HG03520 (cell line): ENCODE data around the gene TAB2.
A peak's percentile ranks its signal among the peaks of the same experiment; 100 is the strongest.
"Not testable (repeated sequence)": the region's sequence is repeated elsewhere in the genome, so short reads cannot be mapped to it uniquely, and the experiment has no call there.

ENCODE experiments used
- ATAC-seq: cut with Tn5 transposase; IDR thresholded peaks from one replicate; pipeline ENCODE4 v1.9.1; 2021; ENCODE audit warnings: mild to moderate bottlenecking, moderate library complexity; ENCODE audit not compliant: unreplicated experiment

TAB2 gene

DNA sequence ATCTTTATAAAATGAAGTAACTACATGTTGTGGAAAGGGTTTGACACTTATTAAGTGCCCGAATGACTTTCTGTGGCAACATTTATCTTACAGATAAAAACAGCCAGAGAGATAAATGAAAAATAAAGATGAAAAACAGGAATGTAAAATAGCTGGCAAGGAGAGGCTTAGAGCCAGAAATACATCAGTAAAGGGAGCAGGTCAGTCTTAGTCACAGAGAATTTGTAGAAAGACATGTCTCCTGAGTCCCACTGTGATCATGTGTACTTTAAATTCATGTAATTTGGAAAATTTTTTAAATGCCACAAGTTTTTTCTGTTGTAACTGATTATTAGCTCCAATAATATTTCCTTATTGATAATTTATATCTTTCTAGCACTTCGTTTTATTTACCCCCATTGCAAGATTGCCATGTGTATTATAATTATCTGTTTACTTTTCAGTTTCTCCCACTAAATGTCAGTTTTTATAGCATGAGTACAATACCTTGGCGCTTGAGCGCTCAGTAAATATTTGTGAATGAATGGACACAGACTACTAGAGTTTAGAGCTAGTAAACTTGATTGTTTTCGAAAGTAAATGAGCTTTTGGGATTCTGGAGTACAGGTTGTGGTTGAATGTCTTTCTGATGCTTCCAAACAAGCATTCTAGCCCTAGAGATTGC, 15.2 kb downstream of the TAB2 start:
- no peak for ATAC-seq

DNA sequence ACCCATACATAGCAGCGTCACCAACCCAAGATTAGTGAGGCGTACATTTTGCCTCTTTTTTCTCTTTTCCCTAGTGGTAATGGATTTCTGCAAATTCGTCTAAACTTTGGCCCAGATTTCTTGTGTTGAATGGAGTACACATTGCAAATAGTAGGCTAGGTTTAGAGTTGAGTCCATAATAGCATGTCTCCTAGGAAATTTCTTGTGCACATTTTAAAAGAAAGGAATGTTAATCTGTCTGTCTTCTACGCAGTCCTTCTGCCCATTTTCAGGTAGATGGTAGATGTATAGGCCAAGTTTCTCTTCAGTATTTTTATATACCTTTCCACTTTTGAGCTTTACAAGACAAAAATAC, 15.7 kb downstream of the TAB2 start:
- no peak for ATAC-seq

DNA sequence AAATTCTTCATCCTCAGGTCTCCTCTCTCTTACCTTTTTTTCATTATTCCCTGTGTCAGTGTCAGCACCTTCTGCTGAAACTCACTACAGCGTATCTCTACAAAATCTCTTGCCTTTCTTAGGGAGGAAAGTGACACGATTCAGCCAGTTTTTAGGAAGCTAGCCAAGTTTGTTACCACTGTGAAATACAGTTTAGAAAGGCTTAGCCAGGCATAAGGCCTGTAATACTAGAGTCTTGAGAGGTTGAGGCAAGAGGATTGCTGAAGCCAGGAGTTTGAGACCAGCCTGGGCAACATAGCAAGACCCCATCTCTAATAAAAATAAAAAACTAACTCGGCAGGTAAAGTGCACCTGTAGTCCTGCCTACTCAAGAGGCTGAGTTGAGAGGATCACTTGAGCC, 16.7 kb downstream of the TAB2 start:
- ATAC-seq = no peak

DNA sequence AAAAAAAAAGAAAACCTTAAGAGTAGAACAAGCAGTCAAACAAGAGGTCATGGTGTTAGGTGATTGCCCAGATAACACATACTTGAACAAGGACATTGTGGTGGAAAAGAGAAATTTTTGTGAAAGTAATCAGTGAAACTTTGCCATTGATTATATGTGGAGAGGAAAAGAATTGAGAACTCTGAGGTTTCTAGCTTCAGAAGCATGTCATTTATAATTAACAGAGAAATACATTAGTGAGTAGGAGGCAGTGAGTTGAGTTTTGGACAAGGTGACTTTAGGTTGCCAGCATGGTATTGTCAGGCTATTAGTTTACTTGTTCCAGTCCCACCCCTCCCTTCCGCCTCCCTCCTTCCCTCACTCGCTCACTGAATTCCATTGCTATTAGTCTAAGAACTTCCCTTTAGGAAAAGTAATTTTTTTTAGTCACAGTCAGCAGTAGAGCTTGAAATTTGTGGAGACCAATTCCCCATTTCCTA, 17.2 kb downstream of the TAB2 start:
- ATAC-seq = no peak

DNA sequence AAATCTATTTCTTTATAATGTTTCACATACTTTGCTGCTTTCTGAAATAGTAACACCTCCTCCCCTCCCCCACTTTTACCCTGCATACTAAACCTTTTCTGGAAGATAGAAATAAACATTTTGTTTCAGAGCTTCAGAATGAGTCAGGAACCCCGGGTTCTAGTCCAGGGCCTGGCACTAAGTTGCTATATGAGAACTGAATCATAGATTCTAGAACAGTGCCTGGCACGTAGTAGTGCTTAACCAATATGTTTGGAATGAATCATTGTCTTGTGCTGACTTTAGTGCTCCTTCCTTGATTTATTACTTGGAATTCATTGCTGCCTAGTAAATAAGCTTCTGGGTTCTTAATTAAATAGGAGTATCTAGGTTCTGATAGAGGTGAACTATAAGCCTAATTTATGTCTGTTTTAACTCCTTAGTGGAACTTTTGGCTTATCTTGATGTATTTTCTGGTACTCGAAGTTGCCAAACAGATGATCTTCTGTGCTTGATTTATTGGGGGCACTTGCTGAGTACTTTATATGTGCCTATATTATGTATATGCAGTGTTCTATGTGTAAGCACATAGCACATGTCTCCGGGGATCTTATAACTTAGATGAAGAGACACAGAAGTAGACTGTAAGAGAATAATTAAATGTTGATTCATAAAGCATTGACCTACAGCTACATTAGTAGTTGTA, 18.6 kb downstream of the TAB2 start:
- ATAC-seq = no peak

DNA sequence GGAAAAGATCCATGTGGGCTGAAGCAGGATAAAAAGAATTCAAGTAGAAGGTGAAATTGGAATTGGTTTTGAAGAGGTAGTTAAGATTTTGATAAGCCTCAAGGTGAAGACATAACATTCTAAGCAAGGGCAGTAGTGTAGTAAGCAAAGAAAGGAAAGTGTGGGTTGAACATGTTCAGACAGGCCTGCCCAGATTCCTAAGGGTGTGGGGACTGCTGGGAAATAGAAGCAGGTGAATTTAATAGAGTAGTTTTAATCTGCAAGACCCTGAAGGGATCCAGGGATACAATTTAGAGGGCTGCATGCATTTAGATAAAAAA, 19.1 kb downstream of the TAB2 start:
- ATAC-seq = no peak

DNA sequence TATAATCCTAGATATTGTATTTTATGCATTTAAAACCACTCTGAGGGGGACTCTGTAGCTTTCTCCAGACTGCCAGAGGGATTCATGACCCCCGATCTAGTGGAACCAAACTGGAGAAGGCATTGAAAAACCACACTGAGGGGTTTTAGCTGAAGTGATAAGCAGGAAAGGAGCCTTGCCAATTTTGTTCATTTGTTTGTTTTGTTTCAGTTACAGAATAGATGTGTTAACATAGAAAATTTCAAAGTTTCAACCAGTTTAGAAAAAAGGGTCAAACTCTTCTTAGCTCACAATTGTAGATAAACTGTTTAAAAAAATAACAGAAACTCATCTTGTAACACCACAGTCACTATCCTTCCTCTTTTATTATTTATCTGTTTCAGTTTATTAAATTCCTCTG, 19.8 kb downstream of the TAB2 start:
- ATAC-seq = no peak

DNA sequence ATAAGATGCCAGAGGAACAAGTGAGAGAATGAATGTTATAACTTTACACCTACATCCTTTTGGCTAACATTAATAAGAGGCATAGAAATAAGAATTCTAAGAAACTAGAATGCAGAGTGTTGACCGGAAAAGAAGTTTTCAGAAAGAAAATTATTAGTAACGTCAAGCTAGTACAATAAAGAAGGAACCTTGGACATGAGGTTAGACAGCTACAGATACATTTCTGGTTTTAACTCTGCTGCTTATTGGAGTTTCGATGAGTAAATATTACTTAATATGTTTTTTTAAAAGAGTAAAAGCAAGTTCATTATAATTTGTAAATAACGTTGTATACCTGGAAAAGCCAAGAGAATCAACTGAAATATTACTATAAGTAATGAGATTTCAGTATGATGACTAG, 22.7 kb downstream of the TAB2 start:
- no peak for ATAC-seq

DNA sequence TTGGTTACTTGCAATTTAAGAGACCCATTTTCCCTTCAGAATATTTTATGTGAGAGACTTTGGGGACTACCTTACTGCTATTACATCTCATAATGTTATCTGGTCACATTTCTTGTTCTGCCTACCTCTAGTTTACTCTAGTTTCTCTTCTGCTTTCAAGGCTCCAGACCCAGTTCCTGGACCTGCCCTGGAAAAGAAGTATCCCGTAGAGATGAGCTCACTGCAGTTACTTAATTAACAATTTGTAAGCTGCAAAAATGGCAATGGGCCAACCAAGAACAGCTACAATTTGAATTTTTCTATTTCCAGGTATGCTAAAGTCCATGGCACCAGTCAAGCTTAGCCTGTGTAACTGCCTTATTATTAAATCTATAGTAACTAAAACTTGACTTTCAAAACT, 25.0 kb downstream of the TAB2 start:
- ATAC-seq = peak; percentile 52

DNA sequence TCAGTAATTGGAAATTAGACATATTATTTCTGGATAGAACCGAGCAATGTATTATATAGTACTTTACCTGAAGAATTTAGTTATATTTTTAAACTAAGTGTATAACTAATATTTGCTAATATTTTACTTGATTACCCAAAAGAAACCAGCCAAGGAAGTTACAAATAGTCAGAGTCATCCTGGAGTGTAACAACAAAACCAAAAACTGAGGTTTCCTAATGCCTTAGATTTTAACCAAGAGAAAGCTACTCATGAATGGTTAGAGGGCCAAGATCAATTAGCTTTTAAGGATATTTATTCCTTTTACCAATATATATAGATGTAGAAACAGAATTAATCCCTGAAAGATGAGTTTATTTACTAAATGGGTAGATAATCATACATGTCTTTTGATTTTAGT, 26.0 kb downstream of the TAB2 start:
- no peak for ATAC-seq

DNA sequence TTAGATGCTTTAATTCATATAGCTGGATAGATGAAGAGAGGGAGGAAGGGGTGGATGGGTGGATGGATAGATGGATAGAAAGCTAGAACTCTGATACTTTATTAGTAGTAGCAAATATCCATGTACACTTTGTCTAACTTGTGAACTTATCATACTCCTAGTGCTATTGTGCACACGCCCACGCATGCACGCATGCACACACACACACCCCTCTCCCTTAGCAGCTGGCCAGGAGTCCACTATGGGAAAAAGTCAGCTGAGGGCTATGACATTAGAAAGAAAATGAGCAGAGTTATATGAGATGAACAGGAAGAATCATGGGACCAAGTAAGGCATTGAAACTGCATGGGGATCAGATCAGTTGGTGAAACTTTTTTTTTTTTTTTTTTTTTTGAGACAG, 28.6 kb downstream of the TAB2 start:
- ATAC-seq = no peak

DNA sequence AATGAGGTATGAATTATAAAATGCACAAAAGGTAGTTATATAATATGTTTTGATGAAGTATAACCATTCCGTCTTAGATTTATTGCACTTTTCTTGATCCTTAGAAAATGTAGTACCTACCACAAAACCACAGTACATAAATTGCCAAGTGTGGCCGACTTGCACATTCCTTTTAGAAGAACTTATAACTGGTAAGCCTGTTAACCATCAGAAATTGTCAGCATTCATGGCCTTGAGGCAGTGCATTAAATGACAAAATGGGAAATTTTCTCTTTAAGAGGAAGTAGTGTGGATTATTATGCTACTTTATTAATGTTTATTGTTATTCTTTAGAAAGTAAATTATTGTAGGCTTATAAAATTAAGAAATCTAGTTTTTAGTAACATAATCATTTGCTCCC, 29.6 kb downstream of the TAB2 start:
- ATAC-seq = no peak

DNA sequence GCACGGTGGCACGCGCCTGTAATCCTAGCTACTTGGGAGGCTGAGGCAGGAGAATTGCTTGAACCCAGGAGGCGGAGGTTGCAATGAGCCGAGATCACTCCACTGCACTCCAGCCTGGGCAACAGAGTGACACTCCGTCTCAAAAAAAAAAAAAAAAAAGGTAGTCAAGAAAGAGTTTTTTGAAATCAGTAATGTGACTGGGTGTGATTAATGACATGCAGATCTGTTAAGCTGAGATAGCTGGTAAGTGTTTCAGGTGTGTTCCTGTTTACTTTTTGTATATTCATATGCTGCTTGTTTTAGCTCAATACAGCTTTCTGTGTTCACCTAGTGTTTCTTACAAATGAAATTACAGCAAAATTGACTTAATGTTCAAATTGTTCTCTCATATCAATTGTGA, 31.8 kb downstream of the TAB2 start:
- not testable (repeated sequence) for ATAC-seq

DNA sequence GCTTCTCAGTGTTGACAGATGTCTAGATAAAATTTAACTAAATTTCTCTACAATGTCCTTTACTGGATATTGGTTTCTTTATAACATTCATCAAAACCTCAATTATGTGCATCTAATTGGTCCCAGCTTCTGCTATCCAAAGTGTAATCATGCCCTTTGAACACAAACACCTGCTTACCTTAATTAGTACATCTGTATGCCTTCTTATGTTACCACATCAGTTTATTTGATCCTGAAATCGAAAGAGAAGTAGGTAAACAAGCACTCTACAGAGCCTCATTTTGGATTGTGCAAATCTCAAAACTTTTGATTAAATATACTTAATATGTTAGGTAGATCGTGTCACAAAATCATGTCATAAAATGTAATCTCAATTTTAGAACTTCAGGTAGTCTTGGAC, 36.5 kb downstream of the TAB2 start:
- ATAC-seq = no peak

DNA sequence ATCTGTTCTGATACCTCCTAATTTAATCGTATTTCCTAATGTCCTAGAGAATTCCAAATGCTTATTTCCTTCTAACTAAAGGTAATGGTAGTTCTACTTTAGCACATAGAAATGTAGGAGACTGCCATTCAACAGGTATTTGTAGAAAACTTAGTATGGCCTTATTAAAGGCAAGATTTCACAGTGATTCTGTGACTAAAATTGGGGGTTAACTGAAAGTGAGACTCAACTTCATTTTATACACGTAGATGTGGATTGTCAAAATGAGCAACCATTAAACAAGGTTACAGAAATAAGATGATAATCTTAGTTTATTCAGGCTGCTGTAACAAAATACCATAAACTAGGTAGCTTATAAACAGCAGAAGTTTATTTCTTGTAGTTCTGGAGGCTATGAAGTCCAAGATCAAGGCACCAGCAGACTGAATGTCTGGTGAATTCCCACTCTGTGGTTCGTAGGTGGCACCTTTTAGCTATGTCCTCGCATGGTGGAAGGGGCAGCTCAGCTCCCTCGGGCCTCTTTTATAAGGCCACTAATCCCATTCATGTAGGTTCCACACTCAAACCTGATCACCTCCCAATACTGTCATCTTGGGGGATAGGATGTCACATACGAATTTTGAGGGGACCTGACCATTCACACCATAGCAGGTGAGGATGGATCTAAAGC, 38.7 kb downstream of the TAB2 start:
- ATAC-seq = no peak

DNA sequence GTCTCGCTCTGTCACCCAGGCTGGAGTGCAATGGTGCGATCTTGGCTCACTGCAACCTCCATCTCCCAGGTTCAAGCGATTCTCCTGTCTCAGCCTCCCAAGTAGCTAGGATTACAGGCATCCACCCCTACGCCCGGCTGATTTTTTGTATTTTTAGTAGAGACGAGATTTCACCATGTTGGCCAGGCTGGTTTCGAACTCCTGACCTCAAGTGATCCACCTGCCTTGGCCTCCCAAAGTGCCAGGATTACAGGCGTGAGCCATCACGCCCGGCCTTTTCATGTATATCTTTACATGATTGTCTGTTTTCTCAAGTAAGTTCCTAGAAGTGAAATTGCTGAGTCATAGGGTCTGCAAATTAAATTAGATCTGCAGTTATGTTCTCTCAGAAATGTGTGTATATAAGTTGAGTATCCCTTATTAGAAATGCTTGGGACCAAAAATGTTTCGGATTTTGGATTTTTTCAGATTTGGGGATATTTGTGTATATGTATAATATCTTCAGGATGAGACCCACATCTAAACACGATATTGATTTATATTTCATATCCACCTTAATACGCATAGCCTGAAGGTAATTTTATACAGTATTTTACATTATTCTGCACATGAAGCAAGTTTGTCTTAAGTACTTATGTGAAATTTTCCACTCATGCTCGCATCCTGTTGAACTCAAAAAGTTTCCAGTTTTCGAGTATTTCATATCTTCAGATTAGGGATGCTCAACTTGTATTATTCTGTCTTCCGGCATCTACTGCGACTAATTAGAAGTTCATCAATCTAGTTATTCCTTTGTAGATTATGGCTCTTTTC, 40.4 kb downstream of the TAB2 start:
- no peak for ATAC-seq

DNA sequence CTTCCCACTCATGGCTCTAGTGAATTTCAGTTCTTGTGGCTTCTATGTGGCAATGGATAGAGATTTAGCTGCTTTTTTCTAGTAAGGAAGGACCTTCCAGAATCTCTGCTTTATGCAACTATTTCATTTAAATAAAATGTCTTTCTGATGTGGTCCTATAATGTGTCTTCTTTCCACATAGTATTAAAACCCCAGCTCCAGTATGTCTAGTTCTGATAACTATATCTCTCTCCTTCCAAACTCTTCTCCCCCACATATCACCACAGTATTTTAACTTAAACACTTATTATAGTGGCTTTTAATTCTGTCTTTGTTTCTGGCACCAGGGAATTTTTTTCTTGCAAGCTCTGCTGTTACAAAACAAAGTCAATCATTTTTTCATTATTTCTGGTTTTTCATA, 41.9 kb downstream of the TAB2 start:
- no peak for ATAC-seq

DNA sequence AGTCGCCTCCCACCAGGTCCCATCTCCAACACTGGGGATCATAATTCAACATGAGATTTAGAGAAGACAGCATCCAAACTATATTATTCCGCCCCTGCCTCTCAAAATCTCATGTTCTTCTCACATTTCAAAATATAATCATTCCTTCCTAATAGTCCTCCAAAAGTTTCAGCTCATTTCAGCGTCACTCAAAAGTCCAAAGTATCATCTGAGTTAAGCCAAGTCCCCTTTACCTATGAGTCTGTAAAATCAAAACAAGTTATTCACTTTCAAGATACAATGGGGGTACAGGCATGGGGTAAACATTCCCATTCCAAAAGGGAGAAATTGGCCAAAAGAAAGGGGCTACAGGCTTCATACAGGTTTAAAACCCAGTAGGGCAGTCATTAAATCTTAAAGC, 43.0 kb downstream of the TAB2 start:
- no peak for ATAC-seq

DNA sequence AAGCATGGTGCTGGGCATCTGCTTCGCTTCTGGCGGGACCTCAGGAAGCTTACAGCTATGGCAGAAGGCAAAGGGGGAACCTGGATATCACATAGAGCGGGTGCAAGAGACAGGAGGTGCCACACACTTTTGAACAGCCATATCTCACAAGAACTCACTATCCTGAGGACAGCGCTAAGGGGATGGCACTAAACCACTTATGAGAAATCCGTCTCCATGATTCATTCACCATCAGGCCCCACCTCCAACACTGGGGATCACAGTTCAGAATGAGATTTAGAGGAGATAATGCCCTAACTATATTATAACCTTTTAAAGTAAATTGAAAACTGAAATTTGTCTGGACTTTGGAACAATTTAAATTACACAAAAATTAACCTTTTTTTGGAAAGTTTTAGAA, 44.8 kb downstream of the TAB2 start:
- no peak for ATAC-seq

DNA sequence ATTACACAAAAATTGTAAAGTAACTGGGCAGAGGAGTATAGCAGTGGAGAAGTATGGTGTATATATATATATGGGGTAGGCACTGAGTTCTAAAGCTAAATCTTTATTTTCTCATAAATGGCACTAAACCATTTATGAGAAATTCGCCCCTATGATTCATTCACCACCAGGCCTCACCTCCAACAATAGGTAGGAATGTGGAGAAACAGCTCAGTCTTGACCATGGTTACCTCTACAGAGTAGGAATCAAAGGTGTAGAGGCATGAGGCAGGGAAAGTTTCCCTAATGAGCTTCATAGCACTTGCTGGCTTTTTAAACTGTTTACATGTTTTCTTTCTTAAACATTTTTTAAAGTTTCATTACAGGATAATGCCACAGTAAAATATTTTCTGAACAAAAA, 45.6 kb downstream of the TAB2 start:
- ATAC-seq = no peak

DNA sequence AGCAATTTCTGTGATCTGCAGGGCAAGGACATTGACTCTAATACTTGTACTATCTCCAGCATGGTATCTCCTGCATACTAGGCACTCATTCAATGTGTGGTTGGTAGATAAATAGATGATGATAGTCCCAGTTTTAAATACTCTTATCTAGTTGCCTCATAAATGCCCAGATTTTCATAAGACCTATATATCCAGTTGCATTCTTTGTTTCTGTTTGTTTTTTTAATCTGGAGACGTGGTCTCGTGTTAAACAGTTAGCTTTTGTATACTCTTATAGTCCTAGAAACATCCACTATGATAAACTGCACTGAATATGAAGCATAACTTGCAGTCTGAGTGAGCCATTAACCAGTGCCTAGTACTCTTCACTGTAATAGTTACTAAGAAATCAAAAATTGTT, 47.0 kb downstream of the TAB2 start:
- no peak for ATAC-seq

DNA sequence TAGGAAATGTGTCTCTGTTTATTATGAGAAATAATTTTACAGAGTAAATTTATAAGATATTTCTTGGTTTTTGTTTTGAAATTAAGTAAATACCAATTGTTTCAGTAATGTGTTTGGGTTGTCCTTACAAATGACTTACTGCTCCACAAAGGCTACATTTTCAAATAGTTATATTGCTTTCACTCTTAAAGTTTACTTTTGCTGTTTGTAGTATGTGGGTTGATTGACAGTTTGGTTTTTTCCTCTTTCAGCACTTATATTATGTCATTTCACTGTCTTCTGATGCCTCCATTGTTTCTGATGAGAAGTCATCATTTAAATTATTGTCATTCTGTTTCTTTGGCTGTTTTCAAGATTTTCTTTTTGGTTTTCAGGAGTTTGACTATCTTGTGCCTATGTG, 47.7 kb downstream of the TAB2 start:
- no peak for ATAC-seq
